ENCODE measurements around the gene ITPKB. TPM values are rescaled to one million over a fixed set of nuclear protein-coding genes. Genes with fewer than 3 reads are reported as not detected.
"Not testable (repeated sequence)": the region's sequence is repeated elsewhere in the genome, so short reads cannot be mapped to it uniquely, and the experiment has no call there.

Gene ITPKB
- total RNA-seq, 2 donors from 2014 or later = 26.9 to 28.4 TPM

GRCh38 chr1:226617109-226617508, 122.0 kb downstream of the ITPKB start:
- no peak overlapping the region for H3K27ac ChIP-seq
- no peaks in the 10 kb centered on the region for H3K9me3 ChIP-seq
- TF ChIP-seq CTCF (IDR thresholded peaks at IDR 0.05) = no peak
- no peaks in the 10 kb centered on the region for H3K27me3 ChIP-seq (replicated peaks; ENCODE audit: insufficient read depth)
- no peaks in the 10 kb centered on the region for H3K36me3 ChIP-seq
- no peak for ATAC-seq (ENCODE audit: insufficient number of reproducible peaks, low FRiP score, low read depth)
- no peak for DNase-seq (ENCODE audit: low spot score)
- H3K4me1 ChIP-seq (ENCODE audit: control insufficient read depth in 1 of 2, low read depth in 2 of 2) = no peaks in the 10 kb centered on the region
- no peak overlapping the region for H3K4me3 ChIP-seq

- ATAC-seq (ENCODE audit: insufficient number of reproducible peaks, low FRiP score, low read depth) (no peak), DNase-seq (ENCODE audit: low spot score) (no peak)
- no peak for TF ChIP-seq CTCF (IDR thresholded peaks at IDR 0.05)
- no peaks in the 10 kb centered on the region for H3K36me3 ChIP-seq
- H3K27me3 ChIP-seq (replicated peaks; ENCODE audit: insufficient read depth) = no peaks in the 10 kb centered on the region
- no peak overlapping the region for H3K27ac ChIP-seq
- no peaks in the 10 kb centered on the region for H3K9me3 ChIP-seq
- no peak overlapping the region for H3K4me3 ChIP-seq
- no peaks in the 10 kb centered on the region for H3K4me1 ChIP-seq (ENCODE audit: control insufficient read depth in 1 of 2, low read depth in 2 of 2)
Observed at GRCh38 chr1:226616636-226617035, 122.4 kb downstream of the ITPKB start.

DNA sequence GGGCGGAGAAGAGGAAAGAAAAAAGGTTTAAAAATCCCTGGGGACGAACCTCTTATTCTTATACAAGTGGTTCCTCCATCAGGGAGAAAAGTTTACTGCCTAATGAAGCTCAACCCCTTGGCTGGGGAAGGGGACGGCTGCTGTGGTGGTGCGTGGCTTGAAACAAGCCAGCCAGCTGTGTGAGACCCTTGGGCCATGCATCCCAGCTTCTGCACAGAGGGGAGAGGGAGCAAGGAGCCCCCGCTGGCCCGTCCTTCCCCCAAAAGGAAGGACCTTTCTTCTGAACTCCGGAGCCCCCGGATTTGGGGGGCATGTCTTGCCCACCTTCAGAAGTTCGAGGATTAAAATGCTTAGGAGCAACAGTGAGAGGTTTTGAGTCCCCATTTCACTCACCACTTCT, 123.2 kb downstream of the ITPKB start:
- TF ChIP-seq CTCF (IDR thresholded peaks at IDR 0.05) = no peak
- no peak overlapping the region for H3K4me3 ChIP-seq
- no peak for ATAC-seq (ENCODE audit: insufficient number of reproducible peaks, low FRiP score, low read depth)

DNA sequence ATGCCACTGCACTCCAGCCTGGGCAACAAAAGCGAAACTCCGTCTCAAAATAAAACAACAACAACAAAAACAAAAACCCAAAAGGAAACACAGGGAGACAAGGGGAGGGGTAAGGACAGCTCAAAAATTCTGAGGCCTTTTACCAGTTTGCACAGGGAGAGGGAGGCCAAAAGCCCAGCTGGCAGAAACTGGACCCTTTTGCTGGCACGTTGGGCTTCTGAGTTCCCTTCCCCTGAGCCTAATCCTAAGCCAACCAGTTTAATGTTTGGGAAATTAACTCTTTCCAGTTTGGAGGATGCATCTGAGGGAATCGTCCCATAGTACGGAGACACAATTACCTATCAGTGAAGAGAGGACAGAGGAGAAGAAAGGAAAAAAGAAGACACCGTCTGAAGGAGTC, 127.1 kb downstream of the ITPKB start:
- H3K27ac ChIP-seq; H3K4me1 ChIP-seq (ENCODE audit: control insufficient read depth in 1 of 2, low read depth in 2 of 2); DNase-seq (ENCODE audit: low spot score); ATAC-seq (ENCODE audit: insufficient number of reproducible peaks, low FRiP score, low read depth); H3K4me3 ChIP-seq; H3K27me3 ChIP-seq (replicated peaks; ENCODE audit: insufficient read depth); H3K9me3 ChIP-seq; H3K36me3 ChIP-seq: not testable (repeated sequence)

More for the DNA sequence above, 123.2 kb downstream of the ITPKB start:
- DNase-seq (ENCODE audit: low spot score) = no peak
- H3K27me3 ChIP-seq (replicated peaks; ENCODE audit: insufficient read depth) = no peaks in the 10 kb centered on the region
- no peak overlapping the region for H3K27ac ChIP-seq
- H3K36me3 ChIP-seq = no peaks in the 10 kb centered on the region
- no peaks in the 10 kb centered on the region for H3K4me1 ChIP-seq (ENCODE audit: control insufficient read depth in 1 of 2, low read depth in 2 of 2)
- no peaks in the 10 kb centered on the region for H3K9me3 ChIP-seq

- no peaks in the 10 kb centered on the region for H3K27me3 ChIP-seq (replicated peaks; ENCODE audit: insufficient read depth)
- no peak overlapping the region for H3K27ac ChIP-seq
- DNase-seq (ENCODE audit: low spot score) (no peak), ATAC-seq (ENCODE audit: insufficient number of reproducible peaks, low FRiP score, low read depth) (no peak)
- H3K9me3 ChIP-seq = no peaks in the 10 kb centered on the region
- no peak for TF ChIP-seq CTCF (IDR thresholded peaks at IDR 0.05)
- H3K4me1 ChIP-seq (ENCODE audit: control insufficient read depth in 1 of 2, low read depth in 2 of 2) = no peaks in the 10 kb centered on the region
- H3K36me3 ChIP-seq = no peaks in the 10 kb centered on the region
- no peak overlapping the region for H3K4me3 ChIP-seq
Observed at GRCh38 chr1:226611301-226611700, 127.8 kb downstream of the ITPKB start.

- Histone ChIP-seq H3K9me3 (no peaks in the 10 kb centered on the region), H3K4me1 (ENCODE audit: control insufficient read depth in 1 of 2, low read depth in 2 of 2) (no peaks in the 10 kb centered on the region), H3K27ac (no peak overlapping the region), H3K36me3 (no peaks in the 10 kb centered on the region), H3K27me3 (replicated peaks; ENCODE audit: insufficient read depth) (no peaks in the 10 kb centered on the region), H3K4me3 (no peak overlapping the region)
- DNase-seq (ENCODE audit: low spot score) (no peak), ATAC-seq (ENCODE audit: insufficient number of reproducible peaks, low FRiP score, low read depth) (no peak)
- no peak for TF ChIP-seq CTCF (IDR thresholded peaks at IDR 0.05)
Observed at GRCh38 chr1:226610671-226611070, 128.4 kb downstream of the ITPKB start.

Measured in thoracic aorta (tissue), 2 donors.